ENCODE measurements around the gene TSPAN33. TPM values are rescaled to one million over a fixed set of nuclear protein-coding genes. Genes with fewer than 3 reads are reported as not detected.

TSPAN33 gene, protein sequence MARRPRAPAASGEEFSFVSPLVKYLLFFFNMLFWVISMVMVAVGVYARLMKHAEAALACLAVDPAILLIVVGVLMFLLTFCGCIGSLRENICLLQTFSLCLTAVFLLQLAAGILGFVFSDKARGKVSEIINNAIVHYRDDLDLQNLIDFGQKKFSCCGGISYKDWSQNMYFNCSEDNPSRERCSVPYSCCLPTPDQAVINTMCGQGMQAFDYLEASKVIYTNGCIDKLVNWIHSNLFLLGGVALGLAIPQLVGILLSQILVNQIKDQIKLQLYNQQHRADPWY
- total RNA-seq (1 to 10 TPM; 4.5 to 7.3 TPM), polyA plus RNA-seq (1 to 10 TPM; 3.3 to 8.2 TPM)
- long read RNA-seq, donor 1, partial matches to known transcripts, result 0 of 3 reads
- long read RNA-seq, donor 1, other reads (novel, unspliced or antisense), result 0 of 3 reads
- long read RNA-seq, donor 2, result 0 reads
- long read RNA-seq, donor 3, partial matches to known transcripts, result 0 of 1 reads
- long read RNA-seq, donor 3, other reads (novel, unspliced or antisense), result 0 of 1 reads
- long read RNA-seq, donor 4, result 0 reads
- long read RNA-seq, donor 5, partial matches to known transcripts, result 0 of 1 reads
- long read RNA-seq, donor 5, other reads (novel, unspliced or antisense), result 0 of 1 reads

DNA sequence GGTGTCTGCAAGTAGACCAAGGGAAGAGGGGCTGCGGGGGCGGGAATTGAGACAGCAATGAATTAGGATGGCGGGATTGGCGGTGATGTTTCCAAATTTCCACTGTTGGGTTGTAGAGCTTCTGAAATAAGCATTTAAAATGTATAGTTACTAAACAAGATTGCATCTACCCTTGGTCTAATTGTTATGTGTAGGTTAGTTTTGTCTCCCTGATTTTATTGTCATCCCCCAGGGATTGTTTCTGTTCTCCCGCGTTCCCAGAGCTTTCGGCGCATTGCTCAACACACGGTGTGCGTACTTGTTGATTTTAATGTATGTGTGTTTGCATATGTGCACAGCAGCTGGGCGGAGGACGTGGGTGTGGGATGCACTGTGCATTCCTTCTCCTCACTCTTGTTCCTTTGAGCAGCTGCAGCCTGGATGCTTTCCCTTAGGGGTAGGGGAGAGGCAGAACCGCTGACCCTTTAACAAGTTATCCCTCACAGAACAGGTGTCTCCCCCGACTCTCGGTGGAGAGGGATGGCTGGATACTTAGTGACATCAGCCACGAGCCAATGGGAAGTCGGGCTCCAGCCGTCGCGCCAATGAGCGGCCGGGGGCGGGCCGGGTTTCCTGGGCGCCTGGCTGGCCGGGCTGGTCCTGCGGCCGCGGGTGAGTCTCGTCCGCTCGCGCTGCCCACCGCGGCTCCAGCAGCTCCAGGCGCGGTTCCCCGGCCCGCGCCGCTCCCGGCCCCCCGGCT lies at the start of gene TSPAN33:
TSS of gene TSPAN33 (plus strand) at position 613 of the 739 bp plus-strand sequence. CDS start 274 bp downstream, outside the sequence.
- TF ChIP-seq, protein P1, sequence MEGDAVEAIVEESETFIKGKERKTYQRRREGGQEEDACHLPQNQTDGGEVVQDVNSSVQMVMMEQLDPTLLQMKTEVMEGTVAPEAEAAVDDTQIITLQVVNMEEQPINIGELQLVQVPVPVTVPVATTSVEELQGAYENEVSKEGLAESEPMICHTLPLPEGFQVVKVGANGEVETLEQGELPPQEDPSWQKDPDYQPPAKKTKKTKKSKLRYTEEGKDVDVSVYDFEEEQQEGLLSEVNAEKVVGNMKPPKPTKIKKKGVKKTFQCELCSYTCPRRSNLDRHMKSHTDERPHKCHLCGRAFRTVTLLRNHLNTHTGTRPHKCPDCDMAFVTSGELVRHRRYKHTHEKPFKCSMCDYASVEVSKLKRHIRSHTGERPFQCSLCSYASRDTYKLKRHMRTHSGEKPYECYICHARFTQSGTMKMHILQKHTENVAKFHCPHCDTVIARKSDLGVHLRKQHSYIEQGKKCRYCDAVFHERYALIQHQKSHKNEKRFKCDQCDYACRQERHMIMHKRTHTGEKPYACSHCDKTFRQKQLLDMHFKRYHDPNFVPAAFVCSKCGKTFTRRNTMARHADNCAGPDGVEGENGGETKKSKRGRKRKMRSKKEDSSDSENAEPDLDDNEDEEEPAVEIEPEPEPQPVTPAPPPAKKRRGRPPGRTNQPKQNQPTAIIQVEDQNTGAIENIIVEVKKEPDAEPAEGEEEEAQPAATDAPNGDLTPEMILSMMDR (IDR thresholded peaks at IDR 0.05; ENCODE audit: control extremely low read depth, extremely low read depth), result no peak
- Histone ChIP-seq H3K4me1 (ENCODE audit: control insufficient read depth in 5 of 5, insufficient read depth in 5 of 5, low read length in 5 of 5) (peaks cover 0 to 14% (median 0%) of the 10 kb centered on the region in 5 donors), H3K9me3 (ENCODE audit: control insufficient read depth in 4 of 4, insufficient read depth in 3 of 4, low read length in 3 of 4) (no peaks in the 10 kb centered on the region), H3K27me3 (ENCODE audit: control insufficient read depth in 3 of 3, insufficient read depth in 3 of 3, low read length in 2 of 3) (peaks cover 0 to 69% (median 14%) of the 10 kb centered on the region in 3 donors), H3K36me3 (ENCODE audit: control insufficient read depth in 4 of 4, insufficient read depth in 4 of 4, low read length in 4 of 4) (no peaks in the 10 kb centered on the region), H3K27ac (ENCODE audit: low read depth in 1 of 2, low read length in 1 of 2) (no peak within 1 kb of the TSS), H3K4me3 (peak within 1 kb of the TSS; percentile 7), H3K9ac (ENCODE audit: insufficient read depth in 1 of 2, low read length in 2 of 2) (no peak within 1 kb of the TSS)
- DNase-seq (peak; percentile 68 to 74 (median 73)), ATAC-seq (ENCODE audit: insufficient read depth, low FRiP score) (peak; percentile 87)
- WGBS, 2 donors, result 1 to 2% methylated on average over 43 of the region's 43 CpGs

DNA sequence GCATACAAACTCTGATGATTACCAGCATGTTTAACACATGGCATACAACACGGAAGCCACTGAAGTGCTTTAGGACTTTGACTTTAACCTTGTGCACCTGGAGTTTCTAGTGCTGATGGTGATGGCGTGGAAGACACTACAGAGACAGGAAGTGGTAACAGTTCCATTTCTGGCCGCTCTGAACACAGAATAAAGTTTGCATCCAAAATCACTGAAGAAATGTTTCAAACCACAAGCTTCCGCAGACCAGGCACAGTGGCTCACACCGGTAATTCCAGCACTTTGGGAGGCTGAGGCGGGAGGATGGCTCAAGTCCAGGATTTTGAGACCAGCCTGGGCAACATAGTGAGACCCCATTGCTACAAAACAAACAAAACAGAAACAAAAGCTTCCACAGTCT lies 49.2 kb upstream of the TSPAN33 start:
- Histone ChIP-seq H3K27ac (ENCODE audit: low read depth in 1 of 2, low read length in 1 of 2) (no peak overlapping the region), H3K27me3 (ENCODE audit: control insufficient read depth in 3 of 3, insufficient read depth in 3 of 3, low read length in 2 of 3) (peaks cover 0 to 8% (median 0%) of the 10 kb centered on the region in 3 donors), H3K9ac (ENCODE audit: insufficient read depth in 1 of 2, low read length in 2 of 2) (no peak overlapping the region), H3K9me3 (ENCODE audit: control insufficient read depth in 4 of 4, insufficient read depth in 3 of 4, low read length in 3 of 4) (no peaks in the 10 kb centered on the region), H3K36me3 (ENCODE audit: control insufficient read depth in 4 of 4, insufficient read depth in 4 of 4, low read length in 4 of 4) (no peaks in the 10 kb centered on the region), H3K4me1 (ENCODE audit: control insufficient read depth in 5 of 5, insufficient read depth in 5 of 5, low read length in 5 of 5) (peaks cover 0 to 2% (median 0%) of the 10 kb centered on the region in 5 donors), H3K4me3 (no peak overlapping the region)
- DNase-seq (no peak), ATAC-seq (ENCODE audit: insufficient read depth, low FRiP score) (no peak)
- TF ChIP-seq, protein P1 (IDR thresholded peaks at IDR 0.05; ENCODE audit: control extremely low read depth, extremely low read depth), result no peak
- WGBS, 2 donors, result 42 to 59% methylated on average over 6 of the region's 6 CpGs

DNA sequence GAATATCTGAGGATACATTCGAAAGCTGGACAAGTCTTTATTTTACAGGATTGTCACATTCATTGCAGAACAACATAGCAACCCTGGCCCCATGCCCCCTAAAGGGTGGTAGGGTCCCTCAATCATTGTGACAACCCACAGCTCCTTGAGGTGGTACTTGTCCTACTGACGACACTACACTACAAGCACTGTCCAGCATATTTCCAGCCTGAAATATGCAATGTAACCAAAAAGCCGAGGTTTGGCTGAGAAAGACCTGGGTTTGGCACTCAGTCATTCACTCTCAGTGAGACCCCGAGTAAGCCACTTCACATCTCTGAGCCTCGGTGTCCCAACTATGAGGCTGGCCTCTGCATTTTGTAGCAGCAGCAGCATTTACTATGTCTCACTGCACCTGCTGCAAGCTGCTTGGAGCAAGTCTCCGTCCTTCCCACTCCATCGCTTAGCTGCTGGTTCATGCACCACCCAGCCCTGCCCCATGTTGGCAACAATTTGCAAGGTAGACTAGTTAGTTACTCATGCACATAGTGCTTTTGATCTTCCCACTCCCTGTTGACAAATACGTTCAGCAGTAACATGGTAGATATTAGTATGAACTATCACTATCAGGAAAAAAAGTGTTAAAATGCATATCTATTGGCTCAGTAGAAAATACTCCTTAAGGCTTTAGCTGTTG lies 46.0 kb upstream of the TSPAN33 start:
- H3K27ac ChIP-seq (ENCODE audit: low read depth in 1 of 2, low read length in 1 of 2), result no peak overlapping the region
- TF ChIP-seq, protein P1 (IDR thresholded peaks at IDR 0.05; ENCODE audit: control extremely low read depth, extremely low read depth), result no peak
- peaks cover 0 to 8% (median 0%) of the 10 kb centered on the region in 3 donors for H3K27me3 ChIP-seq (ENCODE audit: control insufficient read depth in 3 of 3, insufficient read depth in 3 of 3, low read length in 2 of 3)
- peaks cover 0 to 3% (median 0%) of the 10 kb centered on the region in 5 donors for H3K4me1 ChIP-seq (ENCODE audit: control insufficient read depth in 5 of 5, insufficient read depth in 5 of 5, low read length in 5 of 5)
- H3K9me3 ChIP-seq (ENCODE audit: control insufficient read depth in 4 of 4, insufficient read depth in 3 of 4, low read length in 3 of 4), result no peaks in the 10 kb centered on the region
- H3K4me3 ChIP-seq, result no peak overlapping the region
- DNase-seq (no peak), ATAC-seq (ENCODE audit: insufficient read depth, low FRiP score) (no peak)
- 74 to 93% methylated on average over 8 of the region's 8 CpGs for WGBS, 2 donors
- H3K36me3 ChIP-seq (ENCODE audit: control insufficient read depth in 4 of 4, insufficient read depth in 4 of 4, low read length in 4 of 4), result no peaks in the 10 kb centered on the region
- no peak overlapping the region for H3K9ac ChIP-seq (ENCODE audit: insufficient read depth in 1 of 2, low read length in 2 of 2)

Measured in lung (tissue), 16 donors.